AG09309 (cell line): ENCODE results near the gene PHC3.

Experiments
- DNase-seq: peaks from one replicate; pipeline ENCODE4 v3.0.0-alpha.2; 2010; ENCODE audit warnings: low read depth
- H3K4me3 ChIP-seq: 2 replicates; pipeline ENCODE4 v1.5.1; 2011; ENCODE audit warnings: mild to moderate bottlenecking, low read depth, low read length, moderate library complexity; ENCODE audit not compliant: control insufficient read depth
- CTCF ChIP-seq: IDR thresholded peaks from 2 replicates; pipeline ENCODE4 v1.5.1; 2011; ENCODE audit warnings: mild to moderate bottlenecking, low read depth, low read length, inconsistent platforms; ENCODE audit not compliant: insufficient read depth, control insufficient read depth; ENCODE audit errors: missing control alignments

The PHC3 gene

GRCh38 chr3:170163956-170164645, 17.4 kb downstream of the PHC3 start:
- no peak for DNase-seq
- no peak overlapping the region for H3K4me3 ChIP-seq
- no peak for TF ChIP-seq CTCF

DNA sequence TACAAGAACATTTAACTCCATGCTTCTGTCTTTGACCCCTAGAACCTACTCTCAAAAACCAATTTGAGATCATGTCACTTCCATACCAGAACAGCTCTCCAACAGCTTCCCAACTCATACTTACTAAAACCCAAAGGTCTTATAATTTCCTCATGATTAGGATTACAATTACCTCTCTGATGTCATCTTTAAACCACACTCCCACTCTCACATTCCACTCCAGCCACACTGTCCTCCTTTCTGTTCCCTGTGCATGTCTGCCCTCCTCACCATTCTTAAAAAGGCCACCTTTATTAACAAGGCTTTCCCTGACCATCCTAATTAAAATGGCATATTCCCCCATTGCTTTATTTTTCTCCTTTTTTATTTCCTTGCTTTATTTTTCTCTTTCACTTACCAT, 18.9 kb downstream of the PHC3 start:
- DNase-seq: no peak
- H3K4me3 ChIP-seq: no peak overlapping the region
- TF ChIP-seq CTCF: no peak

- no peak overlapping the region for H3K4me3 ChIP-seq
- DNase-seq: no peak
- no peak for TF ChIP-seq CTCF
Measured at GRCh38 chr3:170162052-170162451, 19.5 kb downstream of the PHC3 start.

- TF ChIP-seq CTCF: no peak
- H3K4me3 ChIP-seq: no peak overlapping the region
- DNase-seq: no peak
Measured at GRCh38 chr3:170159933-170160332, 21.6 kb downstream of the PHC3 start.

DNA sequence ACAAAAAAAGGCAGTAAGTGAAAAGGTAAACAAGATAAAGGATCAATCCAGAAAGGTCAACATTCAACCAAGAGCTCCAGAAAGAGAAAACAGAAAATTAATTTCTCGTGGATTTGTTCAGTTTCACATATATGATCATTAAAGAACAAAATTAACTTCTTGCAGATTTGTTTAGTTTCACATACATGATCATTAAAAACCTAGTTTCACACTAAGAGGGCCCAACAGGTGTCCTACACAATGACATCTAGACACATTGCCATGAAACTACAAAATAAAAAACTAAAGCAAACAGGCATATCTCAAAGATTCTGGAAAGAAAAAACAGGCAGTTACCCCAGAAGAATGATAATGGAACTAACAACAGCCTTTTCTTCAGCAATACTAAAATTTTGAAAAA, 22.1 kb downstream of the PHC3 start:
- H3K4me3 ChIP-seq: no peak overlapping the region
- no peak for DNase-seq
- no peak for TF ChIP-seq CTCF

GRCh38 chr3:170155604-170156003, 25.9 kb downstream of the PHC3 start:
- H3K4me3 ChIP-seq: no peak overlapping the region
- no peak for TF ChIP-seq CTCF
- DNase-seq: no peak
